Cerebellar nuclear complex (tissue), 1 donor: ENCODE results near the gene CACNA1G.

Source experiments
- DNase-seq, 2 experiments: peaks; one replicate each; lab custom pipeline; 2025; lab: John Stamatoyannopoulos, UW

CACNA1G gene

DNA sequence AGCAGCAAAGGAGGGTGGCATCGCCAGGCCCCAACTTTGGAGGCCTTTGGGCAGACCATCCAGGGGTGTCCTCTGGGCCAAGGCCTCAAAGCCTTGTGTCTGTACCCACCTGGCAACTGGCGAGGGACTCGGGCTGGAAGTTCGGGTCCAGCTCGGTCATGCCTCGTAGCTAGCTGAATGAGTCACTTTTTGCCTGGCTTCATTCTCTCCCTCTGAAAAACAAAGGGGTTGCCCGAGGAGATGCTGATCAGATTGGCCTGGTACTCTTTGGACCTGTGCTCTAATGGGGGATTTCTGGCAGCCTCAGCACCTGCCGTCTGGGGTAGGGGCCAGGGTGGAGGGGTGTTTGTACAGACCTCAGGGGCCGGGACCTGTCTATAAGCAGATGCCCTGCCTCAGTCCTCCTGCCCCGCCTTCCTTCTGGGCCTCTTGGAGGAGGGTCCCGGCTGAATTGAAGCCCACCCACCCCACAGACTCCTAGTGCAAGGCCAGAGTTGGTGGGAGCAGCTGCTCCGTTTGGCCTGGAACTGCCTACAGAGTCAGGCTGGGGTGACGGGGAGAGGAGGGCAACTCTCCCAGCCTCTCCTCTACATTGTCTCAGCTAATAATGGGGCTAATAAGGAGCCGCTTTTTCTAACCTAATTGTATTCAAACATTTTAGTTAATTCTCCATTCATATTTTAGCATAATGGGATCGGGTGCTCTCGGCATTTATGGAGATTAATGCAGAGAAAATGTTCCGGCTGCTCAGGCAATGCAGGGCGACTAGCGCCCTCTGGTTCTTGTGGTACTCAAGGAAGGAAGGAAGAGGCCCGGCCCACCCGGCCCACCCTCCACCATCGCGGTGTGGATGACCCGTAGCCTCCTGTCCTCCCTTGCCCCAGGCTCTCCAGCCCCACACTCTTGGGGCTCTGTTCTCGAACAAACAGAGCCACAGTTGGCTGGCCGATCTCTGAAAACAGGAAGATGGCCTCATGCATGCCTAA, 52.8 kb downstream of the CACNA1G start:
- no peak for DNase-seq

GRCh38 chr17:50614471-50615051, 54.0 kb downstream of the CACNA1G start:
- no peak for DNase-seq

DNA sequence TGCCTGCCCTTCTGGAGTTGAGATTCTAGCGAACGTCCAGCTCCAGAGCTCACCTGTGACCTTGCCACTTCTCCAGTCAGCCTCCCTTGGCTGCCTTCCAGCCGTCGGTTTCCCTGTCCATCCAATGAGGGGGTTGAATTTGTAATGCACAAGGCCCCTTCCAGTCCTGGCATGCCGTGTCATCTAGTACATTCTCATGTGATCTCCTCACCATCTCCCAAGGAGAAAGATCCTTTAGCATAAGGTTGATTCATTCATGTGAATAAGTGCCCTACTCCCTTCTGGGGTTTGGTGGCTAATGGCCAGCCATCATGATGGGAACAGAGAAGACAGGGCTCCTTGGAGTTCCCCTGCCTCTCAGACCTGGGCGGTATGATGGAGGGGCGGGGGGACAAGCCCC, 55.3 kb downstream of the CACNA1G start:
- DNase-seq, result no peak

DNA sequence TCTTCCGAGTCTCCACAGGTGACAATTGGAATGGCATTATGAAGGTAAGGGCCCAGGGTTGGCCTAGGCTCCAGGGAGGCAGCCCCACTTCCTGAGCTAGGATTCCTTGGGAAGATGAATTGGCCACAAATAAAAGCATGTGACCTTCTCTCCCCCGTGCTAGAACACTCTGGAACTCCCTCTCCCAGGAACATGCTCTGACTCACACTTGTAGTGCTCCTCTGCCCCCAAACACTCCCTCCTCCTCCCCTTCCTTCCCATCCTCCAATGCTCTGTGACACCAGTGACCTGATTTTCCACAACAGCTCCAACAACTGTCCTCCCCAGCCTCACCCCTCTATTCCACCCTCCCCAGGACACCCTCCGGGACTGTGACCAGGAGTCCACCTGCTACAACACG, 57.8 kb downstream of the CACNA1G start:
- no peak for DNase-seq

- DNase-seq, result no peak
These were observed 58.4 kb downstream of the CACNA1G start for GRCh38 chr17:50618941-50619340.

DNA sequence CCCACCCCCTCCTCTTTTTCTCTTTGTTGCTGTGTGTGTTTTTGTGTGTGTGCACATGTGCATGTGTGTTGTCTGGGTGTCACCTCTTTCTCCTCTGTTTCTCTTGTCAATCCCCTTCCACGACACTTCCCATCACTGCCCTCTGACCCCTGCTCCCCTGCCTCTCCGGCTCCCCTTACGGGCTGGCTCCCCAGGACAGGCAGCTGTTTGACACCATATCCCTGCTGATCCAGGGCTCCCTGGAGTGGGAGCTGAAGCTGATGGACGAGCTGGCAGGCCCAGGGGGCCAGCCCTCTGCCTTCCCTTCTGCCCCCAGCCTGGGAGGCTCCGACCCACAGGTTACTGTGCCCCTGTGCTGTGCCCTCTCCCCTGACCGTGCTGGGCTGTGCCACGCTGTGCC, 59.0 kb downstream of the CACNA1G start:
- DNase-seq, result no peak

- DNase-seq, result no peak
These were observed 59.7 kb downstream of the CACNA1G start for GRCh38 chr17:50620237-50620636.

DNA sequence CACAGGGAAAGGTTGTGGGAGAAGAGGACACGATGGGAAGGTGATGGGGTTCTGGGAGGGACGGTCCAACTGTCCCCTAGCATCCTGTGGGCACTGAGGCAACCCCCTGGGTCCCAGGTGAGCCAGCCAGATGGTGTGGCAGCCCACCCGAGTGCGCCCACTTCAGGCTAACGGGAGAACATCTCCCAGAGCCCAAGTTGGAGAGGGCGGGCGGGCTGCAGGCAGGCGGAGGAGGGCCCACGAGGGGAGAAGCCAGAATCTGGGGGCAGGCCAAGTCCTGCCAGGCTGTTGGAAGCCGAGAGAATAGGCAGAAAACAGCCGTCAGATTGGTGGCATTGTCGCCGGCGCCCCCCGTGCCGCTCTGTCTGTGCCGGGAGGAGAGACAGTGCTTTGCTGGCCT, 60.3 kb downstream of the CACNA1G start:
- DNase-seq, result peak in 1 of 2 experiments; percentile 32

- DNase-seq, result no peak
These were observed 61.1 kb downstream of the CACNA1G start for GRCh38 chr17:50621574-50622031.

GRCh38 chr17:50624321-50624934, 63.9 kb downstream of the CACNA1G start:
- DNase-seq, result no peak

DNA sequence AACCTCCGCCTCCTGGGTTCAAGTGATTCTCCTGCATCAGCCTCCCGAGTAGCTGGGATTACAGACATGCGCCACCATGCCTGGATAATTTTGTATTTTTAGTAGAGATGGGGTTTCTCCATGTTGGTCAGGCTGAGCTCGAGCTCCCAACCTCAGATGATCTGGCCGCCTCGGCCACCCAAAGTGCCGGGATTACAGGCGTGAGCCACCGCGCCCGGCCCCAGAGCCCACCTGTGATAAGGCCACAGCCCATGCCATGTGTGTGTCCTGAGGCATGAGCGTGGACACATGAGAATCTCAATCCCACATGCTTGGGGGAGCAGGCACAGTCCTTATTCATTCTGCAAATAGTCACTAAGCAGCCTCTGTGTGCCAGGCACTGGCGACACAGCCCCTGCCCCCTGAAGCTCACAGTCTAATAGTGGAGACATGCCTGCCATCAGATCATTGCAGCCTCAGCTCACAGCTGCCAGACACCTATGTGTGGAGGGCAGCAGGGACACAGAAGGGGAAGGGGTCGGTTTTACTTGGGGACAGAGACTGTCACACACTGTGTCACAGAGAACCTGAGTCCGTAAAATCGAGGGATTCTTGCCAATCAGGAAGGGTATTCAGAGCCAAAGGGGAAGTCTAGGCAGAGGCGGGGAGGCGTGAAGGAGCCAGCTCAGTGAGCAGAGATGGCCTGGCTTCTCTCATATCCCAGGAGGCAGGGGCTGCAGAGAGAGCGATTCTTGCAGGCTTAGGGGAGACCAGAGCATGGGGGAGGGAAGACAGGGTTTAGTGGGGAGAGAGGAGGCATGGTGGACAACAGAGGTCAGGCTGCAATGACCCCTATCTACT, 64.7 kb downstream of the CACNA1G start:
- no peak for DNase-seq

GRCh38 chr17:50626037-50626574, 65.6 kb downstream of the CACNA1G start:
- DNase-seq, result no peak

- no peak for DNase-seq
These were observed 66.7 kb downstream of the CACNA1G start for GRCh38 chr17:50627036-50627781.

GRCh38 chr17:50627782-50628601, 67.5 kb downstream of the CACNA1G start:
- no peak for DNase-seq

DNA sequence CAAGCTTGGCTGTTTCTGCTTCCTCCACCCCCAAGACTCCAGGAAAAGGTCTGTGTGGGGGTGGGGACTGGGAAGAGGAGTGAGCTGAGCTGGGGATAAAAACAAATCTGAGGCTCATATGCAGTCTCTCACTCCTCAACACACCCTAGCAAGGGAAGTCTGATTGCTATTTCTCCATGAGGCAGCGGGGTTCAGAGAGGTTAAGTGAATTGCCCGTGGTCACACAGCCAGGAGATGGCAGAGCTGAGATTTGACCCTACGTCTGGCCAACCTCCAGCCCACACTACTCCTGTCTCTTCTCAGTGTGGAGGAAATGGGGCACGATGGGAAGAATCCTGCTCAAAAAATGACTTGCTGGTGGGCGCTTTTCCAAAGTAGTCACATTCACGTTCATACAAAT, 69.4 kb downstream of the CACNA1G start:
- no peak for DNase-seq

GRCh38 chr17:50630524-50631194, 70.1 kb downstream of the CACNA1G start:
- peak in 1 of 2 experiments; percentile 35 for DNase-seq

DNA sequence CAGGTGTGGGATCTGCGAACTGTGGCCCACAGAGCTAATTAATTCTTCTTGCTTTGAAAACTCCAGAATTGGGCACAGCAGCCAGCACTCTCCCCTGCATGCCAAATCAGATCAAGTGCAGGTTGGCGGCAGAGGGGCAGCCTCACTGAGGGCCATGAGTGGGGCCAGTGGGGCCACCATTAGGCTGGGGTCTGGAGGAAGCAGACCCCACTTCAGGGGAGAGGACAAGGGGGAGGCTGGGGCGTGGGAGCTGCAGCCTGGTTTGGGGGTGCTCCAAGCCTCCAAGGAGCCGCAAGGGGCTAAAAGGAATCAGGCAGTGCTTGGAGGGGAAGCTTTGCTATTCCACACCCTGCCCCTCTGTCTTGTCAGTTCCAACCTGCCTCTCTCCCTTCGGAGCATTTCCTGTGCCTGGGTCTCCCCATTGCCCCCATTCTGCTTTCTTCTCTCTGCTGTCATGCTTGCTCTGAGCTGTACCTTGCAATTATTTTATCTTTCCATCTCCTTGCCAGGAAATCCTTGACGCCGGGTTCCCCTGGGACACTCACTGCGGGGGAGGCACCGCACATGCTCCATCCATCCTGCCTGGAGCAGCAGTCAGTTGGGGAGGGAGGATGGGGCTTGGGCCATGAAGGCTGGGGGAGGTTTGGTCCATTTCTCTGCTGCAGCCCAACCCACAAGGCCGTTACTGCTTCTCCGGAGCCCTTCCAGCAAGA, 70.8 kb downstream of the CACNA1G start:
- no peak for DNase-seq

DNA sequence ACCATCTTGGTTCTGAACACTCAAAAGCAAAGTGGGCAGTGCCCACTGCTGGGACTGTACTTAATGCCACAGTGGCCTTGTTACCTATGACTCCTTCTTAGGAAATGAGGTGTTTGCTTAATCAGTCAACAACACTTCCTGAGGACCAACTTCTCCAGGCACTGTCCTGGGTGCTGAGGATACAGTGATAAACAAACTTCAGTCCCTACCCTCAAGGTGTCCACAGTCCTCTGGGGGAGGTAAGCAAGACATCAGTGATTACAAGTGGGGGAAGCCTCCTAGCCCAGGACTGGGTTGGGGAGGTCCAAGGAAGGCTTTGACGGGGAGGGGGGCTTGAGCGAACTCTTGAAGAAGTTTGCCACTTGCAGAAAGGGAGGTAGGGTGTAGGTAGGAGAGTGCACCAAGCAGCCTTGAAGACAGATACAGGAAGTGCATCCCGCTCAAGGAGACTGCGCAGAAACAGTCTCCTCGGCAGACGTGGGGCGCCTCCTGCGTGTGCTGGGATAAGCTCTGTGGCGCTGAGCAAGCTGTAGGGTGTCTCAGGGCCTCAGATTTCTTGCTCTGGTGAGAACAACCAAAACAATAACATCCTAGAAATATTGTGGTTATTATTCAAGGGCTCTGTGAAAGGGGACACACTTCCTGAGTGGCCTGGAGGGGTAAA, 71.5 kb downstream of the CACNA1G start:
- no peak for DNase-seq
